ENCODE measurements around the gene STK26.
"Not testable (repeated sequence)": the region's sequence is repeated elsewhere in the genome, so short reads cannot be mapped to it uniquely, and the experiment has no call there.

The STK26 gene

GRCh38 chrX:132033166-132033565, 10.1 kb downstream of the STK26 start:
- H3K4me1 ChIP-seq (ENCODE audit: control insufficient read depth in 5 of 5, insufficient read depth in 5 of 5, low read length in 5 of 5), result no peaks in the 10 kb centered on the region
- no peak overlapping the region for H3K27ac ChIP-seq (ENCODE audit: low read depth, low read length)
- H3K9ac ChIP-seq (ENCODE audit: low read length in 5 of 5), result no peak overlapping the region
- H3K36me3 ChIP-seq (ENCODE audit: control insufficient read depth in 5 of 5, insufficient read depth in 5 of 5, low read length in 5 of 5), result no peaks in the 10 kb centered on the region
- peaks cover 3 to 22% (median 6%) of the 10 kb centered on the region in 5 donors for H3K27me3 ChIP-seq (ENCODE audit: control insufficient read depth in 5 of 5, insufficient read depth in 4 of 5, low read length in 5 of 5)
- H3K9me3 ChIP-seq (ENCODE audit: control insufficient read depth in 5 of 5, low read length in 5 of 5), result no peaks in the 10 kb centered on the region
- H3K4me3 ChIP-seq (ENCODE audit: low read depth in 1 of 5, low read length in 5 of 5), result no peak overlapping the region

GRCh38 chrX:132034648-132035047, 11.5 kb downstream of the STK26 start:
- no peak overlapping the region for H3K9ac ChIP-seq (ENCODE audit: low read length in 5 of 5)
- H3K27ac ChIP-seq (ENCODE audit: low read depth, low read length), result no peak overlapping the region
- no peak overlapping the region for H3K4me3 ChIP-seq (ENCODE audit: low read depth in 1 of 5, low read length in 5 of 5)
- H3K4me1 ChIP-seq (ENCODE audit: control insufficient read depth in 5 of 5, insufficient read depth in 5 of 5, low read length in 5 of 5), result no peaks in the 10 kb centered on the region
- H3K36me3 ChIP-seq (ENCODE audit: control insufficient read depth in 5 of 5, insufficient read depth in 5 of 5, low read length in 5 of 5), result no peaks in the 10 kb centered on the region
- peaks cover 0 to 13% (median 3%) of the 10 kb centered on the region in 5 donors for H3K27me3 ChIP-seq (ENCODE audit: control insufficient read depth in 5 of 5, insufficient read depth in 4 of 5, low read length in 5 of 5)
- no peaks in the 10 kb centered on the region for H3K9me3 ChIP-seq (ENCODE audit: control insufficient read depth in 5 of 5, low read length in 5 of 5)

- Histone ChIP-seq H3K27ac (ENCODE audit: low read depth, low read length) (no peak overlapping the region), H3K4me1 (ENCODE audit: control insufficient read depth in 5 of 5, insufficient read depth in 5 of 5, low read length in 5 of 5) (no peaks in the 10 kb centered on the region), H3K9ac (ENCODE audit: low read length in 5 of 5) (no peak overlapping the region), H3K36me3 (ENCODE audit: control insufficient read depth in 5 of 5, insufficient read depth in 5 of 5, low read length in 5 of 5) (no peaks in the 10 kb centered on the region), H3K27me3 (ENCODE audit: control insufficient read depth in 5 of 5, insufficient read depth in 4 of 5, low read length in 5 of 5) (peaks cover 0 to 7% (median 3%) of the 10 kb centered on the region in 5 donors), H3K4me3 (ENCODE audit: low read depth in 1 of 5, low read length in 5 of 5) (no peak overlapping the region), H3K9me3 (ENCODE audit: control insufficient read depth in 5 of 5, low read length in 5 of 5) (no peaks in the 10 kb centered on the region)
These were observed 14.4 kb downstream of the STK26 start for GRCh38 chrX:132037479-132037993.

- H3K4me1 ChIP-seq (ENCODE audit: control insufficient read depth in 5 of 5, insufficient read depth in 5 of 5, low read length in 5 of 5), result no peaks in the 10 kb centered on the region
- no peak overlapping the region for H3K27ac ChIP-seq (ENCODE audit: low read depth, low read length)
- H3K27me3 ChIP-seq (ENCODE audit: control insufficient read depth in 5 of 5, insufficient read depth in 4 of 5, low read length in 5 of 5), result peaks cover 0 to 7% (median 3%) of the 10 kb centered on the region in 5 donors
- no peak overlapping the region for H3K4me3 ChIP-seq (ENCODE audit: low read depth in 1 of 5, low read length in 5 of 5)
- no peaks in the 10 kb centered on the region for H3K9me3 ChIP-seq (ENCODE audit: control insufficient read depth in 5 of 5, low read length in 5 of 5)
- no peak overlapping the region for H3K9ac ChIP-seq (ENCODE audit: low read length in 5 of 5)
- H3K36me3 ChIP-seq (ENCODE audit: control insufficient read depth in 5 of 5, insufficient read depth in 5 of 5, low read length in 5 of 5), result no peaks in the 10 kb centered on the region
These were observed 17.0 kb downstream of the STK26 start for GRCh38 chrX:132040066-132040465.

GRCh38 chrX:132041015-132041414, 17.9 kb downstream of the STK26 start:
- H3K4me1 ChIP-seq (ENCODE audit: control insufficient read depth in 5 of 5, insufficient read depth in 5 of 5, low read length in 5 of 5), result no peaks in the 10 kb centered on the region
- no peaks in the 10 kb centered on the region for H3K9me3 ChIP-seq (ENCODE audit: control insufficient read depth in 5 of 5, low read length in 5 of 5)
- no peak overlapping the region for H3K9ac ChIP-seq (ENCODE audit: low read length in 5 of 5)
- no peak overlapping the region for H3K4me3 ChIP-seq (ENCODE audit: low read depth in 1 of 5, low read length in 5 of 5)
- H3K27me3 ChIP-seq (ENCODE audit: control insufficient read depth in 5 of 5, insufficient read depth in 4 of 5, low read length in 5 of 5), result peaks cover 0 to 7% (median 3%) of the 10 kb centered on the region in 5 donors
- no peak overlapping the region for H3K27ac ChIP-seq (ENCODE audit: low read depth, low read length)
- no peaks in the 10 kb centered on the region for H3K36me3 ChIP-seq (ENCODE audit: control insufficient read depth in 5 of 5, insufficient read depth in 5 of 5, low read length in 5 of 5)

- H3K9ac ChIP-seq (ENCODE audit: low read length in 5 of 5), result no peak overlapping the region
- H3K27me3 ChIP-seq (ENCODE audit: control insufficient read depth in 5 of 5, insufficient read depth in 4 of 5, low read length in 5 of 5), result peaks cover 0 to 7% (median 3%) of the 10 kb centered on the region in 5 donors
- H3K36me3 ChIP-seq (ENCODE audit: control insufficient read depth in 5 of 5, insufficient read depth in 5 of 5, low read length in 5 of 5), result no peaks in the 10 kb centered on the region
- H3K4me3 ChIP-seq (ENCODE audit: low read depth in 1 of 5, low read length in 5 of 5), result no peak overlapping the region
- H3K4me1 ChIP-seq (ENCODE audit: control insufficient read depth in 5 of 5, insufficient read depth in 5 of 5, low read length in 5 of 5), result no peaks in the 10 kb centered on the region
- no peaks in the 10 kb centered on the region for H3K9me3 ChIP-seq (ENCODE audit: control insufficient read depth in 5 of 5, low read length in 5 of 5)
- H3K27ac ChIP-seq (ENCODE audit: low read depth, low read length), result no peak overlapping the region
These were observed 20.9 kb downstream of the STK26 start for GRCh38 chrX:132043977-132044376.

- Histone ChIP-seq H3K9me3 (ENCODE audit: control insufficient read depth in 5 of 5, low read length in 5 of 5) (no peaks in the 10 kb centered on the region), H3K36me3 (ENCODE audit: control insufficient read depth in 5 of 5, insufficient read depth in 5 of 5, low read length in 5 of 5) (no peaks in the 10 kb centered on the region), H3K27me3 (ENCODE audit: control insufficient read depth in 5 of 5, insufficient read depth in 4 of 5, low read length in 5 of 5) (peaks cover 0 to 7% (median 3%) of the 10 kb centered on the region in 5 donors), H3K27ac (ENCODE audit: low read depth, low read length) (no peak overlapping the region), H3K4me1 (ENCODE audit: control insufficient read depth in 5 of 5, insufficient read depth in 5 of 5, low read length in 5 of 5) (no peaks in the 10 kb centered on the region), H3K9ac (ENCODE audit: low read length in 5 of 5) (no peak overlapping the region), H3K4me3 (ENCODE audit: low read depth in 1 of 5, low read length in 5 of 5) (no peak overlapping the region)
These were observed 21.9 kb downstream of the STK26 start for GRCh38 chrX:132044953-132045352.

GRCh38 chrX:132045456-132045855, 22.4 kb downstream of the STK26 start:
- Histone ChIP-seq H3K4me1 (ENCODE audit: control insufficient read depth in 5 of 5, insufficient read depth in 5 of 5, low read length in 5 of 5) (no peaks in the 10 kb centered on the region), H3K9me3 (ENCODE audit: control insufficient read depth in 5 of 5, low read length in 5 of 5) (no peaks in the 10 kb centered on the region), H3K27me3 (ENCODE audit: control insufficient read depth in 5 of 5, insufficient read depth in 4 of 5, low read length in 5 of 5) (peaks cover 0 to 7% (median 3%) of the 10 kb centered on the region in 5 donors), H3K4me3 (ENCODE audit: low read depth in 1 of 5, low read length in 5 of 5) (no peak overlapping the region), H3K9ac (ENCODE audit: low read length in 5 of 5) (no peak overlapping the region), H3K36me3 (ENCODE audit: control insufficient read depth in 5 of 5, insufficient read depth in 5 of 5, low read length in 5 of 5) (no peaks in the 10 kb centered on the region), H3K27ac (ENCODE audit: low read depth, low read length) (no peak overlapping the region)

- peaks cover 0 to 7% (median 0%) of the 10 kb centered on the region in 5 donors for H3K27me3 ChIP-seq (ENCODE audit: control insufficient read depth in 5 of 5, insufficient read depth in 4 of 5, low read length in 5 of 5)
These were observed 23.4 kb downstream of the STK26 start for GRCh38 chrX:132046533-132046932.

GRCh38 chrX:132051778-132052177, 28.7 kb downstream of the STK26 start:
- H3K36me3 ChIP-seq (ENCODE audit: control insufficient read depth in 5 of 5, insufficient read depth in 5 of 5, low read length in 5 of 5); H3K27ac ChIP-seq (ENCODE audit: low read depth, low read length); H3K4me3 ChIP-seq (ENCODE audit: low read depth in 1 of 5, low read length in 5 of 5); H3K9me3 ChIP-seq (ENCODE audit: control insufficient read depth in 5 of 5, low read length in 5 of 5); H3K27me3 ChIP-seq (ENCODE audit: control insufficient read depth in 5 of 5, insufficient read depth in 4 of 5, low read length in 5 of 5); H3K4me1 ChIP-seq (ENCODE audit: control insufficient read depth in 5 of 5, insufficient read depth in 5 of 5, low read length in 5 of 5); H3K9ac ChIP-seq (ENCODE audit: low read length in 5 of 5): not testable (repeated sequence)

More at GRCh38 chrX:132046533-132046932, 23.4 kb downstream of the STK26 start:
- no peaks in the 10 kb centered on the region for H3K9me3 ChIP-seq (ENCODE audit: control insufficient read depth in 5 of 5, low read length in 5 of 5)
- no peaks in the 10 kb centered on the region for H3K4me1 ChIP-seq (ENCODE audit: control insufficient read depth in 5 of 5, insufficient read depth in 5 of 5, low read length in 5 of 5)
- no peak overlapping the region for H3K27ac ChIP-seq (ENCODE audit: low read depth, low read length)
- H3K36me3 ChIP-seq (ENCODE audit: control insufficient read depth in 5 of 5, insufficient read depth in 5 of 5, low read length in 5 of 5), result no peaks in the 10 kb centered on the region
- H3K4me3 ChIP-seq (ENCODE audit: low read depth in 1 of 5, low read length in 5 of 5), result no peak overlapping the region
- no peak overlapping the region for H3K9ac ChIP-seq (ENCODE audit: low read length in 5 of 5)

Data from subcutaneous abdominal adipose tissue (tissue), 5 donors.